HAP-1 (cell line): ENCODE results near the gene HAUS3.

ENCODE experiments used
- DNase-seq, 2 experiments: peaks; one replicate each; pipeline ENCODE4 v3.0.0-alpha.2; 2016 to 2020; ENCODE audit warnings: low spot score in 2 of 2
- H3K27me3 ChIP-seq: fragments of 250-450 bp; sonication (Bioruptor Pico); 2 replicates; pipeline ENCODE4 v1.5.1; 2020; ENCODE audit warnings: low read depth, mild to moderate bottlenecking, moderate library complexity
- H3K36me3 ChIP-seq: fragments of 250-450 bp; sonication (Bioruptor Pico); replicated peaks from 2 replicates; pipeline ENCODE4 v1.5.1; 2020; ENCODE audit warnings: mild to moderate bottlenecking
- H3K4me1 ChIP-seq: fragments of 250-450 bp; sonication (Bioruptor Pico); 2 replicates; pipeline ENCODE4 v1.5.1; 2020; ENCODE audit warnings: mild to moderate bottlenecking
- H3K4me3 ChIP-seq: fragments of 250-450 bp; sonication (Bioruptor Pico); 2 replicates; pipeline ENCODE4 v1.5.1; 2020; ENCODE audit warnings: mild to moderate bottlenecking, moderate library complexity
- H3K9me3 ChIP-seq: fragments of 250-450 bp; sonication (Bioruptor Pico); 2 replicates; pipeline ENCODE4 v1.5.1; 2020; ENCODE audit warnings: mild to moderate bottlenecking, moderate library complexity
- in situ Hi-C: fragments of 300-500 bp; cut with MboI; formaldehyde crosslinking; loops from 3 replicates; pipeline ENCODE4 v1.14.3; 2020; ENCODE audit warnings: low sequenced_read_pairs, inconsistent platforms, mixed read lengths

HAUS3 gene

GRCh38 chr4:2241410-2242353, at the start of gene HAUS3, which contains the start of gene POLN:
HAUS3 (minus strand) TSS chr4:2242121; CDS start chr4:2240946, 1,175 bp downstream.
POLN (minus strand) TSS chr4:2242121; CDS start chr4:2229231, 12,890 bp downstream.
- peaks cover 12% of the 10 kb centered on the region for H3K36me3 ChIP-seq
- H3K4me1 ChIP-seq = peaks cover 32% of the 10 kb centered on the region
- no peaks in the 10 kb centered on the region for H3K27me3 ChIP-seq
- peak; percentile 96 to 99 for DNase-seq
- H3K4me3 ChIP-seq = peak within 1 kb of the TSS; percentile 85
- in situ Hi-C loops = no loop called here
- no peaks in the 10 kb centered on the region for H3K9me3 ChIP-seq

GRCh38 chr4:2290974-2291704, 49.2 kb upstream of the HAUS3 start:
- no peaks in the 10 kb centered on the region for H3K4me1 ChIP-seq

GRCh38 chr4:2290488-2290887, 48.6 kb upstream of the HAUS3 start:
- in situ Hi-C loops = no loop called here

More at GRCh38 chr4:2290974-2291704, 49.2 kb upstream of the HAUS3 start:
- in situ Hi-C loops = no loop called here
- H3K4me3 ChIP-seq = no peak overlapping the region
- H3K36me3 ChIP-seq = no peaks in the 10 kb centered on the region
- H3K9me3 ChIP-seq = no peaks in the 10 kb centered on the region
- H3K27me3 ChIP-seq = no peaks in the 10 kb centered on the region
- DNase-seq = no peak

GRCh38 chr4:2289955-2290333, 48.0 kb upstream of the HAUS3 start:
- Histone ChIP-seq H3K4me3 (no peak overlapping the region), H3K4me1 (no peaks in the 10 kb centered on the region), H3K27me3 (no peaks in the 10 kb centered on the region), H3K9me3 (no peaks in the 10 kb centered on the region), H3K36me3 (no peaks in the 10 kb centered on the region)
- in situ Hi-C loops = no loop called here
- no peak for DNase-seq

More at GRCh38 chr4:2290488-2290887, 48.6 kb upstream of the HAUS3 start:
- H3K9me3 ChIP-seq = no peaks in the 10 kb centered on the region
- H3K36me3 ChIP-seq = no peaks in the 10 kb centered on the region
- H3K27me3 ChIP-seq = no peaks in the 10 kb centered on the region
- H3K4me1 ChIP-seq = no peaks in the 10 kb centered on the region
- H3K4me3 ChIP-seq = no peak overlapping the region
- DNase-seq = no peak

GRCh38 chr4:2289311-2289954, 47.5 kb upstream of the HAUS3 start:
- DNase-seq = no peak
- in situ Hi-C loops = no loop called here
- Histone ChIP-seq H3K4me1 (no peaks in the 10 kb centered on the region), H3K4me3 (no peak overlapping the region), H3K27me3 (no peaks in the 10 kb centered on the region), H3K9me3 (no peaks in the 10 kb centered on the region), H3K36me3 (no peaks in the 10 kb centered on the region)

- DNase-seq = no peak
- no peaks in the 10 kb centered on the region for H3K9me3 ChIP-seq
- no peaks in the 10 kb centered on the region for H3K4me1 ChIP-seq
- in situ Hi-C loops = no loop called here
- no peaks in the 10 kb centered on the region for H3K27me3 ChIP-seq
- no peaks in the 10 kb centered on the region for H3K36me3 ChIP-seq
- H3K4me3 ChIP-seq = no peak overlapping the region
Measured at GRCh38 chr4:2288051-2288541, 46.2 kb upstream of the HAUS3 start.

- H3K4me3 ChIP-seq = no peak overlapping the region
- DNase-seq = no peak
- in situ Hi-C loops = no loop called here
- no peaks in the 10 kb centered on the region for H3K9me3 ChIP-seq
- no peaks in the 10 kb centered on the region for H3K27me3 ChIP-seq
- H3K36me3 ChIP-seq = no peaks in the 10 kb centered on the region
- no peaks in the 10 kb centered on the region for H3K4me1 ChIP-seq
Measured at GRCh38 chr4:2287594-2287915, 45.6 kb upstream of the HAUS3 start.

GRCh38 chr4:2286904-2287593, 45.1 kb upstream of the HAUS3 start:
- Histone ChIP-seq H3K4me3 (no peak overlapping the region), H3K27me3 (no peaks in the 10 kb centered on the region), H3K4me1 (no peaks in the 10 kb centered on the region), H3K9me3 (no peaks in the 10 kb centered on the region), H3K36me3 (no peaks in the 10 kb centered on the region)
- in situ Hi-C loops = no loop called here
- DNase-seq = no peak

- no peak for DNase-seq
- in situ Hi-C loops = no loop called here
- Histone ChIP-seq H3K36me3 (no peaks in the 10 kb centered on the region), H3K27me3 (no peaks in the 10 kb centered on the region), H3K4me3 (no peak overlapping the region), H3K9me3 (no peaks in the 10 kb centered on the region), H3K4me1 (no peaks in the 10 kb centered on the region)
Measured at GRCh38 chr4:2285613-2286381, 43.9 kb upstream of the HAUS3 start.

GRCh38 chr4:2284934-2285612, 43.2 kb upstream of the HAUS3 start:
- Histone ChIP-seq H3K4me1 (no peaks in the 10 kb centered on the region), H3K36me3 (no peaks in the 10 kb centered on the region), H3K9me3 (no peaks in the 10 kb centered on the region), H3K27me3 (no peaks in the 10 kb centered on the region), H3K4me3 (no peak overlapping the region)
- in situ Hi-C loops = no loop called here
- DNase-seq = no peak

GRCh38 chr4:2284161-2284933, 42.4 kb upstream of the HAUS3 start:
- no peaks in the 10 kb centered on the region for H3K9me3 ChIP-seq
- H3K4me3 ChIP-seq = no peak overlapping the region
- no peak for DNase-seq
- in situ Hi-C loops = no loop called here
- H3K36me3 ChIP-seq = no peaks in the 10 kb centered on the region
- no peaks in the 10 kb centered on the region for H3K4me1 ChIP-seq
- H3K27me3 ChIP-seq = no peaks in the 10 kb centered on the region

- in situ Hi-C loops = no loop called here
- H3K4me3 ChIP-seq = no peak overlapping the region
- no peaks in the 10 kb centered on the region for H3K36me3 ChIP-seq
- no peaks in the 10 kb centered on the region for H3K27me3 ChIP-seq
- no peak for DNase-seq
- no peaks in the 10 kb centered on the region for H3K4me1 ChIP-seq
- no peaks in the 10 kb centered on the region for H3K9me3 ChIP-seq
Measured at GRCh38 chr4:2283199-2283711, 41.3 kb upstream of the HAUS3 start.
